H7 (cell line): Measurements from ENCODE around the gene EEFSEC. TPM values are rescaled to one million over a fixed set of nuclear protein-coding genes. Genes with fewer than 3 reads are reported as not detected.

ENCODE experiments used
- DNase-seq: peaks from one replicate; pipeline ENCODE4 v3.0.0; 2012
- H3K27me3 ChIP-seq: 2 replicates; pipeline ENCODE4 v1.6.0; 2011; ENCODE audit warnings: mild to moderate bottlenecking, low read length; ENCODE audit not compliant: control insufficient read depth, insufficient read depth
- H3K36me3 ChIP-seq: replicated peaks from 2 replicates; pipeline ENCODE4 v1.5.1; 2011; ENCODE audit warnings: low read length; ENCODE audit not compliant: control insufficient read depth, insufficient read depth
- H3K4me3 ChIP-seq: 2 replicates; pipeline ENCODE4 v1.5.1; 2011; ENCODE audit warnings: low read depth, mild to moderate bottlenecking, control low read depth, low read length, moderate library complexity; ENCODE audit not compliant: insufficient read depth
- total RNA-seq: library from RNA; depleted of rRNA; stranded (reverse); fragments of >200 nt; shearing (Covaris generic); gene quantifications from 2 replicates; pipeline ENCODE4 v1.2.3, GENCODE V29; 2014

The EEFSEC gene
- total RNA-seq, 1 experiment from 2014 or later, result 7.4 TPM

GRCh38 chr3:128445357-128445756 is 292.1 kb downstream of the EEFSEC start:
- Histone ChIP-seq H3K4me3 (no peak overlapping the region), H3K36me3 (no peaks in the 10 kb centered on the region), H3K27me3 (no peaks in the 10 kb centered on the region)
- no peak for DNase-seq

GRCh38 chr3:128446821-128447220 is 293.5 kb downstream of the EEFSEC start:
- H3K36me3 ChIP-seq, result no peaks in the 10 kb centered on the region
- no peak for DNase-seq
- H3K4me3 ChIP-seq, result no peak overlapping the region
- H3K27me3 ChIP-seq, result no peaks in the 10 kb centered on the region

DNA sequence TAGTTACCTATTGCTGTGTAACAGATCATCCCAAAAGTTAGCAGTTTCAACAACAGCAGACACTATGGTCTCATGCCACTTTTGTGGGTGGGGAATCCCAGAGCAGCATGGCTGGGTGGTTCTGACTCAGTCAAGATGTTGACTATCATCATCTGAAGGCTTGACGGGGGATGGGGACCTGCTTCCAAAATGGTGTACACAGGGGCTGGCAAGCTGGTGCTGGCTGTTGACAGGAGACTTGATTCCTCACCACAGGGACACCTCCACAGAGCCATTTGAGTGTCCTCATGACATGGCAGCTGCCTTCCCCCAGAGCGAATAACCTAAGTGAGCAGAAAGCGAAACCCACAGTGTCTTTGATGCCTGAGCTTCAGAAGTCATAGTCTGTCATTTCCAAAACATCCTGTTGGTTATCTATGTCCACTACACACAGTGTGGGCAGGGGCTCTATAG is 294.3 kb downstream of the EEFSEC start:
- DNase-seq, result no peak
- Histone ChIP-seq H3K27me3 (no peaks in the 10 kb centered on the region), H3K36me3 (no peaks in the 10 kb centered on the region), H3K4me3 (no peak overlapping the region)

DNA sequence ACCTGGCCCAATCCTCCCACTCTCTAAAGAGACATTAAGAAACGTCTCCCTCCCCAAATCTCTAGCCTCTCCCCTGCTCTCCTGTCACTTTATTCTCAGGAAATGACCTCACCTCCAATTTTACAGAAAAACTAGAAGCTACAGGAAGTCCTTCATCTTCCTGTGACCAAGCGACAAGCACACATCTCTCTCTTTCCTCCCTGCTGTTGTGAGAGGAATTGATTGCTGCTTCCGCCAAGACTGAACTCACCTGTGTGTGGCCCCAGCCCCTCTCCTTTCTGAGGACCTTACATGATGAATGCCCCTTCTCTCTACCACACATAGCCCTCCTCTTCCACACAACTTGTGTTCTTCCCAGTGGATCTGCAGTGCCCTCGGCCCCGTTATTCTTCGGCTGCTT is 295.2 kb downstream of the EEFSEC start:
- no peaks in the 10 kb centered on the region for H3K36me3 ChIP-seq
- H3K27me3 ChIP-seq, result no peaks in the 10 kb centered on the region
- H3K4me3 ChIP-seq, result no peak overlapping the region
- no peak for DNase-seq

GRCh38 chr3:128449111-128449638 is 295.9 kb downstream of the EEFSEC start:
- no peak for DNase-seq
- no peaks in the 10 kb centered on the region for H3K36me3 ChIP-seq
- no peaks in the 10 kb centered on the region for H3K27me3 ChIP-seq
- H3K4me3 ChIP-seq, result no peak overlapping the region

- H3K27me3 ChIP-seq, result no peaks in the 10 kb centered on the region; the same call in none of the 2 replicates
- H3K36me3 ChIP-seq, result no peaks in the 10 kb centered on the region
- H3K4me3 ChIP-seq, result no peak overlapping the region
- DNase-seq, result no peak
Observed at GRCh38 chr3:128452120-128452519, 298.8 kb downstream of the EEFSEC start.

DNA sequence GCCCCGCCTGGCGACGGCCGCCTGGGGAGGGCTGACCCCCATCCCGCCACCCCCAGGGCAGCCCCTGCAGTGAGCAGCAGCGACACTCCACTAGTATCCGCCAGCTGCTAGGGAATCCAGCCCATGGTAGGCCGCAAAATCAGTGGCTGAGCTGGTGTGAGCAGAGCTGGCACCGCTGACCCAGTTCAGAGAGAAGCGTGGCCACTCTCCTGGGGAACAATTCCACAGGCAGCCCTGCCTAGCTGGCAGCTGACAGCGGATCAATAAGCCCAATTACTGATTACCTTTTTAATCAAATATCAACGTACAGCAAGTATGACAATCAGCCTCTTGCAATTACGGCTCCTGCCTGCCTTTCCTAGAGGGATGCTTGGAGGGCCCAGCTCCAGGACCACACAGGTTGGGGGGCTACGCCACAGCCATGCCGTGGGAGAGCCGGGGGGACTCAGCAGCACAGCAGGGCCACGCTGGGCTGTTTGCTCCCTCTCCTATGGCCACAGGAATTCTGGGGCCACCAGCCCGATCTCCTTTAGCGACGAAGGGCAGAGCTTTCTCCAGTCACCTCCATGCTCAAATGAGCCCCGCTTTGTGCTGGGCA is 299.5 kb downstream of the EEFSEC start:
- H3K4me3 ChIP-seq, result no peak overlapping the region
- DNase-seq, result no peak
- no peaks in the 10 kb centered on the region; the same call in none of the 2 replicates for H3K27me3 ChIP-seq
- no peaks in the 10 kb centered on the region for H3K36me3 ChIP-seq

DNA sequence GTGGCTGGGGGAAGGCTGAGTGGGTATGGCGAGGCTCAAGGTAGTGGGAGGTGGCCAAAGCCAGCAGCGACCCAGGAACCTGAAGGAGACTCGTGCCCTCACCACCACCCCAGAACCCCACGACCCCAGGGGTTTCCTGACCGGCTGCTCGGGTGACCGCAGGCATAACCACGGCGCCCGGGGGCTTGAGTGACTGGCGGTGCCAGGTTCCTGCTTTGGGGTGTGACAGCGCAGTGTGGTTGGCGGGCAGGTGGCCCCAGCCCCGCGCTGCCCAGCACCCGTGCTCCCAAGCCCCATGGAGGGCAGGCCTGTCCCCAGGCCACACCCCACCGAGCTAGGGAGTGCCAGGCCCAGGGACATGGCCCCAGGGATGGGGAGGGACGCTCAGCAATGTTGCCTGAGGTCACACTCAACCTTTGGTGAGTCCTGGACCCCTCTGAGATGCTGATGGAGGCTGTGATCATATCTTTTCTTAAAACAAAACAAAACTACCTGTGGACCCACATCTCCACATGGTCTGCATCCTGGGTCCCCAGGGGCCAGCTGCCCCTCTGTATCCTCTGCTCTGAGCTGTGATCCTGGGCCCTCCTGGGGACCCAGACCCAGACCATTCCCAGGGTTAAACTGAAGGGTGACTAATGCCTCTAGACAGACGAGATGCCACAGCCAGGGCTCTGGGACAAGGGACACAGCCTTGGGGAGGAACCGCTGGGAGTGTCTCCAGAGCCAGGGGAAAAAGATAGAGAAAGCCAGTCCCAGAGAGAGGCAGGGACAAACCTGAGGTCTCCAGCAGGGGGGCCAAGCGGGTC is 300.4 kb downstream of the EEFSEC start:
- DNase-seq, result no peak
- no peaks in the 10 kb centered on the region; the same call in none of the 2 replicates for H3K27me3 ChIP-seq
- no peaks in the 10 kb centered on the region for H3K36me3 ChIP-seq
- H3K4me3 ChIP-seq, result no peak overlapping the region

GRCh38 chr3:128454310-128454618 is 301.0 kb downstream of the EEFSEC start:
- DNase-seq, result no peak
- no peaks in the 10 kb centered on the region for H3K36me3 ChIP-seq
- no peaks in the 10 kb centered on the region; the same call in none of the 2 replicates for H3K27me3 ChIP-seq
- H3K4me3 ChIP-seq, result no peak overlapping the region

- Histone ChIP-seq H3K4me3 (no peak overlapping the region), H3K36me3 (no peaks in the 10 kb centered on the region), H3K27me3 (no peaks in the 10 kb centered on the region; the same call in none of the 2 replicates)
- no peak for DNase-seq
Observed at GRCh38 chr3:128455116-128455515, 301.8 kb downstream of the EEFSEC start.

GRCh38 chr3:128455786-128456748 is 302.8 kb downstream of the EEFSEC start:
- H3K36me3 ChIP-seq, result no peaks in the 10 kb centered on the region
- no peak for DNase-seq
- H3K27me3 ChIP-seq, result no peaks in the 10 kb centered on the region; the same call in none of the 2 replicates
- H3K4me3 ChIP-seq, result no peak overlapping the region

DNA sequence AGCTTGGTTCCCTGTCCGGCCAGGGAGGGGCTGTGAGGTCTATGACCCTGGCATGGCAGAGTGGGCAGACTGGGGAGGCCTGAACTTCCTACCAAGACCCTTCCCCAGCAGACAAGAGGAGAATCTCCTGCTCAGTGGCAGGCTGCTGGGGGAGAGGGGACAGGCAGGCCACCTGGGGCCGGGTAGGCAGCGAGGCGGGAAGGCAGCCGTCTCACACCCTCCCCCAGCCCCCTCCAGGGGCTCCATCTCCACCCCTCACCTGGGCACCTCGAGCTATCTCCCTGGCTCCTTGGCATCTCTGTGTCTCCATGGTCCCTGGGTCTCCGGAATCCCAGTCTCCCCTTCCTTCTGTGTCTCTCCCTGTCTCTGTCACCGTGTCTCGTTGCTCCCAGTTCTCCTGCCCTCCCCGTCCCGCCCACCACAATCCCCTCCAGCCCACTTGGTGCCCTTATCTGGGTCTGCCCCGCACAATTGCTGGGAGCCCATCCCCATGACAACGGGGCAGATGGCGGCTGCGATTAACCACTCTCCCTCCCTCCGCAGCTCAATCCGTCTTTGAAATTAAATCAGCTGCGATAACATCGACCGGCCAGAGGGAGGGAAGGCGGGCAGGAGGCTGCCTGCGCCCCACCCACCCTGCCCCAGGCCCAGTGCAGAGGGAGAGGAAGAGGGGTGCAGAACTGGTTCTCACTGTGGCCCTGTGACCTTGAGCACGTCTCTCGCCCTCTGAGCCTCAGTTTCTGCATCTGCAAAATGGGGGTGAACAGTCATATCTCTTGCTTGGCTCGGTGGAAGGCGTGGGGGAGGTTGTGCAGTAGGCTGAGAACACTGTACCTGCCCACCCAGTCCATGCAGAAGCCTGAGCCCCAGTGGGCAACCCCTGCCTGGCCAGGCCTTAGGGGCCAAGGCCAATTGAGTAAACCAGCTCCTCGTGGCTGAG is 303.8 kb downstream of the EEFSEC start:
- Histone ChIP-seq H3K4me3 (no peak overlapping the region), H3K36me3 (no peaks in the 10 kb centered on the region), H3K27me3 (no peaks in the 10 kb centered on the region; the same call in none of the 2 replicates)
- peak; percentile 91 for DNase-seq

DNA sequence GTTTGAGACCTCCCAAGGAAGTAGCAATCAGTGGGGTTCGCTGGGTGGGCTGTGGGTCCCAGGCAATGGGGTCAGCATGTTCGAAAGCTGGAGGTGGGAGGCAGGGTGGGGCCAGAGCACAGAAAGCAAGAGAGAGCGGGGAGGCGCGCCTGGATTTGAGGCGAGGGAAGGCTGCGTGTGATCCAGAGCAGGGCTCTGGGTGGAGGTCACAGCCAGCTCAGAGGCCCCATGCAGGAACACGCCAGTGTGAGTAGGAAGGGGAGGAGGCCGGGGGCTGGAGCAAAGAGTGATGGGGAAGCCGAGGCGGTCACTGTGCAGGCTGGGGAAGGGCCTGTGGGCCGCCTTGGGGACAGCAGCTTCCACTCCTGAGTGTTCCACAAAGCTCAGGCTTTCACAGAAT is 304.7 kb downstream of the EEFSEC start:
- H3K4me3 ChIP-seq, result no peak overlapping the region
- no peaks in the 10 kb centered on the region; the same call in none of the 2 replicates for H3K27me3 ChIP-seq
- peak; percentile 56 for DNase-seq
- H3K36me3 ChIP-seq, result no peaks in the 10 kb centered on the region
